HL-60 (cell line): ENCODE measurements around the gene ANTXR1.

Experiments used
- DNase-seq, 2 experiments: peaks; one replicate each; pipeline ENCODE4 v3.0.0-alpha.2; 2010 to 2020; ENCODE audit warnings: low read depth in 1 of 2, low spot score in 1 of 2
- H3K27ac ChIP-seq: fragments of 250-450 bp; sonication (Bioruptor Pico); replicated peaks from 2 replicates; pipeline ENCODE4 v1.5.1; 2020; ENCODE audit warnings: mild to moderate bottlenecking, moderate library complexity
- H3K27me3 ChIP-seq: fragments of 250-450 bp; sonication (Bioruptor Pico); 2 replicates; pipeline ENCODE4 v1.5.1; 2021; ENCODE audit warnings: mild to moderate bottlenecking, moderate library complexity; ENCODE audit not compliant: insufficient read depth, poor library complexity, severe bottlenecking
- H3K4me3 ChIP-seq: replicated peaks from 2 replicates; pipeline ENCODE4 v1.5.1; 2011; ENCODE audit warnings: mild to moderate bottlenecking, control low read depth, low read length; ENCODE audit not compliant: insufficient read depth
- CTCF ChIP-seq: IDR thresholded peaks from one replicate; pipeline ENCODE4 v1.5.1; 2011; ENCODE audit warnings: low read length, control low read depth, inconsistent platforms; ENCODE audit not compliant: insufficient read depth
- GABPA ChIP-seq: IDR thresholded peaks from 2 replicates; pipeline ENCODE4 v1.6.1; 2012; ENCODE audit warnings: low read depth
- POLR2AphosphoS5 ChIP-seq: IDR thresholded peaks from 2 replicates; pipeline ENCODE4 v1.6.1; 2012; ENCODE audit warnings: low read depth
- REST ChIP-seq: IDR thresholded peaks from 2 replicates; pipeline ENCODE4 v1.6.1; 2012; ENCODE audit warnings: low read depth; ENCODE audit not compliant: insufficient replicate concordance
- SPI1 ChIP-seq: IDR thresholded peaks from 2 replicates; pipeline ENCODE4 v1.6.1; 2012; ENCODE audit warnings: low read depth, mild to moderate bottlenecking, borderline replicate concordance

ANTXR1 gene

GRCh38 chr2:69099541-69099940 is 86.6 kb downstream of the ANTXR1 start:
- Histone ChIP-seq H3K27ac (no peak overlapping the region), H3K4me3 (no peak overlapping the region), H3K27me3 (no peaks in the 10 kb centered on the region)
- TF ChIP-seq REST (no peak), POLR2AphosphoS5 (no peak), SPI1 (no peak), GABPA (no peak), CTCF (no peak)
- DNase-seq: no peak

- DNase-seq: no peak
- no peak for TF ChIP-seq GABPA
- no peak for TF ChIP-seq POLR2AphosphoS5
- no peak for TF ChIP-seq SPI1
- no peak for TF ChIP-seq REST
- TF ChIP-seq CTCF: no peak
- Histone ChIP-seq H3K4me3 (no peak overlapping the region), H3K27me3 (no peaks in the 10 kb centered on the region), H3K27ac (no peak overlapping the region)
Observed at GRCh38 chr2:69100220-69100723, 87.3 kb downstream of the ANTXR1 start.

GRCh38 chr2:69102041-69102593 is 89.1 kb downstream of the ANTXR1 start:
- Histone ChIP-seq H3K4me3 (no peak overlapping the region), H3K27ac (no peak overlapping the region), H3K27me3 (no peaks in the 10 kb centered on the region)
- TF ChIP-seq POLR2AphosphoS5 (no peak), SPI1 (peak; percentile 25; the same call in 1 of the 2 replicates), GABPA (no peak), CTCF (no peak), REST (no peak)
- no peak for DNase-seq
